GM11168 (cell line): ENCODE data around the gene EPSTI1.

Source experiments
- in situ Hi-C: fragments of 300-500 bp; cut with MboI; formaldehyde crosslinking; loops from one replicate; pipeline ENCODE4 v1.12.0; 2022; ENCODE audit warnings: low sequenced_read_pairs; ENCODE audit not compliant: unreplicated experiment

EPSTI1 gene

DNA sequence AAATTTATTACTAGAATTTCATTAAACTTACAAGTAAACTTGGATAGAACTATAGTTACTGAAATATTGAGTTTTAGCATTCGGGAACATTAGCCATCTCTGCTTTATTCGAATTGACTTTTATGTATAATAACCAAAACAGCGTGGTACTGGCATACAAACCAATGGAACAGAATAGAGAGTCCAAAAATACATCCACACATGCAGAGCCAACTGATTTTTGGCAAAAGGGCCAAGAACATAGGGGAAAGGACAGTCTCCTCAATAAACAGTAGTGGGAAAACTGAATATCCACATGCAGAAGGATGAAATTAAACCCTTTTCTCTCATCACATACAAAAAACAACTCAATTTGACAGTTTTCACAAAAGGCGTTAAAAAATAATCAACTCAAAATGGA, 84.3 kb downstream of the EPSTI1 start:
- in situ Hi-C loops: no loop called here

- in situ Hi-C loops: no loop called here
These were observed 85.8 kb downstream of the EPSTI1 start for GRCh38 chr13:42906257-42906656.

DNA sequence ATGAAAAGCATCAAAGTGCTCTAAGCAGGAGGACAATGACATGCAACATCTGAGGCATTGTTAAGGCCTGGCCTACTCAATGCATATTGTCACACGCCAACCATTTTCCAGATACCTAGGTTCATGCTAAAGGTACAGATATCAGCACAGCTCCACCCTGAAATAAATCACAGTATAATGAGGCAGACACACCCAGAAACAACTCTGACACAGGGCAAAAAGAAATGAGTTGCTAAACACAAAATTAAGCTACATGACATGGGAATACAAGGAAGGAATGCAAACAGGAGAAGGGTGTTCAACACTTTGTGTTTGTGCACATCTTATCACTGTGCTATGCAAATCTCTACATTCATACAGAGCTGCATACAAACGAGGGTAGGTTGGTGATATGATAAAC, 86.5 kb downstream of the EPSTI1 start:
- in situ Hi-C loops: no loop called here

DNA sequence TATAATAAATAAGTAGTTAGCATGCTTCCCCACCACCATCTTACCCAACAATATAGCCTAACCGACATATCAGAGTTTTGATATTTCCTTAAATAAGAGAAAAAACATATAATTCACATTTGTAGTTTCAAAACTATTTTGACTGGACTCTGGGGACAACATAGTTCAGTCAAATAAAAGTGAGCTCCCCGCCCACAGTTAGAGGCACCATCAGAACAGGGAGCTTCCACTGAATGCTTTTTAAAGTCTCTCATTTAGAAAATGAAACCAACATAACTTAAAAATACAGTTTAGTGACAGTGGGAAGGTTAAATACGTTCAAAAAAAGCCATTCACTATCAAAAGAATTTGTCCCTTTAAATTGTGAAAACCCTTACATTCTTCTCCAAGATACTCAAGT, 92.8 kb downstream of the EPSTI1 start:
- in situ Hi-C loops: no loop called here

GRCh38 chr13:42895776-42896175, 96.3 kb downstream of the EPSTI1 start:
- in situ Hi-C loops: no loop called here

- in situ Hi-C loops: no loop called here
These were observed 97.2 kb downstream of the EPSTI1 start for GRCh38 chr13:42894765-42895243.

GRCh38 chr13:42893214-42893671, 98.8 kb downstream of the EPSTI1 start:
- in situ Hi-C loops: no loop called here

DNA sequence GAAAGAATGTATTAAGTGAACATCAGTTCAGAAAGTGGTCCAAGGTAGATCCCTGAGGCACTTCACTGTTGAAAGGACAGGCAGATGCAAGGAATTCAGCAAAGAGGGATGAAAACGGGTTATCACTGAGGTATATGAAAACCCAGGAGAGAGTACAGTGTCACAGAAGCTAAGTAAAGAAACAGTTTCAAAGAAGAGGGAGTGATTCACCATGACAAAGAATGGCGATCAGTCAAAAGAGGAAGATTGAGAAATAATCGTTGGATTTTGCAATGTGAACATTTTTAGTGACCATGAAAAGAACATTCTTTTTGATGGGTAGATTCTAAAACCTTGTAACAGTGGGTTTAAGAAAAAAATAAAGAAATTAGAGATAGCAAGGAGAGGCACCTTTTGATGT, 99.3 kb downstream of the EPSTI1 start:
- in situ Hi-C loops: no loop called here

- in situ Hi-C loops: no loop called here
These were observed 100.5 kb downstream of the EPSTI1 start for GRCh38 chr13:42891591-42891990.

- in situ Hi-C loops: no loop called here
These were observed 106.7 kb downstream of the EPSTI1 start for GRCh38 chr13:42885325-42885724.

DNA sequence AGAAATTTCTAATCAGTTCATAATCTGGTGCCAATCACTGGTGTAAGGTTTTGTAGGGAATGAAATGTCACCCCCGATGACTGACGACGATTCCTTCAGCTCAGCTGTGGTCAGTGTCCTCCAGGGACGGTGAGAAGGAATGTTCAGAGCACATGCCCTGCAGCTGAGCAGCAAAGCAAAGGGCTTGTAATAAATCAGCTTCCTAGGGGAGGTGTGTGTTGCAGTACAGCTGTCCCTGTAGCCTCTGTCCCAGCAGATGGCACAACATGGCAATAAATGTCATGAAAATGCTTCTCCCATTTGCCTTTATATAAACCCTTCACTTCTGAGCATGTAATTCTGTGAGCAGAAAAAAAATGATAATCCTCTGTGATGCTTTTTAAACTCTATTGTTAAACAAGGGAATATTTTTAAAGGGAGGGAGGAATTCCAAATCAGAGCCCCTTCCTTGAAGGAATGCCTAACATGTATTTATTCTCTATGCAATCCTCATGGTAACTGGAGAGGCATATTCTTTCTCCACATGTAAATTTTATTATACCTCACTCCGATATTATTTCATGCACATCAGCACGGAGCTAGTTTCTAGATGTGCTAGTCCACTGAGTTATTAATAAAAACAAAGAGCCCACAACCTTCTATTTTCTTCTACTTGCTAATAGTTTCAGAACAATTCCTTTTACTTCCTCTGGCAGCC, 108.1 kb downstream of the EPSTI1 start:
- in situ Hi-C loops: no loop called here

DNA sequence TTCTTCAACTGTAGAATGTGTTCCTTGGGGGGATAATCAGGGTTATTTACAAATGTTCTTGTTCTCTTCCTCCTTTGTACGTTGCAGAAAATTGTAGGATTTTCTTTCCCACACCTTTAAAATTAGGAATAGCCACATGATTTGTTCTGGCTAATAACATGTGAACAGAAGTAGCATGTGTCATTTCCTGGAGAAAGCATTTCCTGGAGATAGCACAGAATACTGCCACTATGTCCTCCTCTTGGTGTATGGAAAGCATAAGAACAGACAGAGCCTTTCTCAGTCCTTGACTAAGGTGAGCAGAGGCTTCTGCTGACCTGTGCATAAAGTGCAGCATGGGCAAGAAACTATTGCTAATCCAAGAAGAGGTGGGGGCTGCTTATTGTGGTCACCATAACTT, 108.9 kb downstream of the EPSTI1 start:
- in situ Hi-C loops: no loop called here

GRCh38 chr13:42880056-42880605, 111.9 kb downstream of the EPSTI1 start:
- in situ Hi-C loops: no loop called here

GRCh38 chr13:42878721-42879120, 113.3 kb downstream of the EPSTI1 start:
- in situ Hi-C loops: no loop called here

DNA sequence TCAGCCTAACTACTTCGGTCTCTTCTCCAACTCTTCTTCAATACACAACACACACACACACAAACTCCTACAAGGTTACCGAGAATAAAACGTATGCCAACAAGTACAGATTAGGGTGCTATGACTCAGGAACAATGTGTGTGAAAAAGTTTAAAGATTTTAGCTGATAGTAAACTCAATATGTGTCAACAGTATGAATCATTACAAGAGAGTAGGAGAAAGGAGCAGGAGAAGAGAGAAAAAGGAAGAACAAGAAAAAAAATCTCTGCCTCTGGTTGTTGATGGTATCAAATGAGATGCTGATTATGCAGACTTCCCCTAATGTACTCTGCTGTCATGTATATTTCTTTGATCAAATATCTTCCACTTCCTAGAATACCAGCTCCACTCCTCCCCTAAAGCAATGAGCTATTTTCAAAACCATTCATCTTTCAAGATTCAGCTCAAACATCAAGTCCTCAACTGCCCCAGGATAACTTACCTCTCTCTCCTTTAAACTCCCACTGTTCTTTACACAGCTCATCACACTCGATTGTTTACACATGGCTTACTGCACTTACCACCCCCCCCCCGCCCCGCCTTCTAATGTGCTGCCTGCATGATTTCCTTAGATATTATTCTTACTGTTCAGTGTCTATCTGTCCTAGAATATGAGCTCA, 115.0 kb downstream of the EPSTI1 start:
- in situ Hi-C loops: no loop called here

DNA sequence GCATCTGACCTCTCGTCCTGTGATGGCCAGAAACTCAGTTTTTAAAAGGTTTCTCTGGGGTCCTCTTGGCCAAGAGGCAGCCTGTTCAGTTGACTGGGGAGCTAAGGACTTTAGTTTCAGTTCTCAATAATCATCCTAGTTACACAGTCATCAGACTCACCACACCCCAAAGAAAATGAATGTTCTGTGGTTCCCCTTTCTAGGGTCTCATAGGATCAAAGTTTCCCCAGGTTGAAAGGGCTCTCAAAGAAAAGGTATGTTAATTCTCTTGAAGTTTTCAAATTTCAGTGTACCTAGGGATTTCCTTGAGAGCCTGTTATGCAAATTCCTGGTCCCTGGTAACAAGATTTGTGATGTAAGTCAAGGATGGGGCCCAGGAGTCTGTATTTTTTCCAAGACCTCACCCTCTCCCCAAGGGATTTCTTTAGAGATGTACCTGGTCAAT, 115.7 kb downstream of the EPSTI1 start:
- in situ Hi-C loops: no loop called here

GRCh38 chr13:42875475-42876269, 116.4 kb downstream of the EPSTI1 start:
- in situ Hi-C loops: no loop called here

DNA sequence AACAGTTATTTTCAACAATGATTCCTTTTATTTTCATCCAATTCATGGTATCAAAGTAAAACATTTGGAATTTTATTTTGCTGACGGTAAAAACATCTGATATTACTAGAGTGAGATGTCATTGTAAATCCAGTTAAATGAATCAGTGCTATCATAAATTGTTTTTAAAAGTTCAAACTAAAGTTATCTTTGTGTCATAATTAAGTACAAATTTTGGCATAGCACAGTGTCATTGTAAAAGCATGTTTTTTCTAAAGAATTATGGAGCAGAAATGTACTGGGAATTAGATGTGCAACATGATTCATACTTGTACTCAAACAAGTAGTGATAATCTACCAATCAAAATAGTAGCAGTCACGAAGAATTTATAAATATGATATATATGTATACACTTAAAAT, 117.8 kb downstream of the EPSTI1 start:
- in situ Hi-C loops: no loop called here

DNA sequence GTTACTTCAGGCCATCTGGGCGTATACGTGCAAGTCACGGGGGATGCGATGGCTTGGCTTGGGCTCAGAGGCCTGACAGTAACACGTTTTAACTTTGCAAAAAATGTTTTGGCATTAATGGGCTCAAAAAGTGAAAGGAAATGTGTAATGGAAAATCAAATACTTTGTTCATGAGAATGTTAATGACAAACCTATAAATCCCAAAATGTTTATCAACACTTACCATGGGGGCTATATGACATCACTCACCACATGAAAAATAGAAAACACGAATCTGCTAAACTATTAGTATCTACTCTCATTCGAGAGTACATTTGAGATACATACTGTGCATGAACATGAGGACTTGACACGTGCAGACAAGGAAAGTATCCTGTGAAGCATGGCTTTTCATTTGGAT, 119.0 kb downstream of the EPSTI1 start:
- in situ Hi-C loops: no loop called here

- in situ Hi-C loops: no loop called here
These were observed 124.8 kb downstream of the EPSTI1 start for GRCh38 chr13:42867232-42867631.

DNA sequence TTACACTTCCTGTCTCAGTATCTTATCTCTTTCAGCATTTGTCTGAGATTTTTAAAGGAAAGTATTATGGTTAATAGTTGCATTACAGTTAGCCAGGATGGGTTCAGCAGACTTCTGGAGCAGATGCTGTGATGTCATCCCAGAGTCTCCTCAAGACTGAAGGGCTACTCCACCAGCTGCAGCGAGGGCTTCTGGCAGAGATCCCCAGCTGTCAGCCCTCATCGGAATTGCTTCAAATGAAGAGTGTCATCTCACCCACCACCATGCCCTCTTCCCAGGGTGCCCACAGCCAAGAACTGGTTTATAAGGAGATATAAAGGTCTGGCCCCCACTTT, 126.3 kb downstream of the EPSTI1 start:
- in situ Hi-C loops: no loop called here
